Measurements from ENCODE around the gene ZXDC. TPM values are rescaled to one million over a fixed set of nuclear protein-coding genes. Genes with fewer than 3 reads are reported as not detected.

ZXDC gene
- total and polyA plus RNA-seq, 2 donors (not counting 1 experiment from before 2014, with no cell fraction given): 38.9 to 70.9 TPM

- no peaks in the 10 kb centered on the region for H3K4me1 ChIP-seq (ENCODE audit: control insufficient read depth in 2 of 2, insufficient read depth in 2 of 2, low read length in 2 of 2)
- no peaks in the 10 kb centered on the region for H3K9me3 Mint-ChIP-seq (ENCODE audit: insufficient read depth)
- H3K36me3 ChIP-seq (replicated peaks in 1 of 2; ENCODE audit: control extremely low read depth in 1 of 2, control insufficient read depth in 1 of 2, extremely low read depth in 1 of 2, insufficient read depth in 2 of 2, low read length in 1 of 2): no peaks in the 10 kb centered on the region
- POLR2A ChIA-PET: no interaction called here
- CTCF ChIA-PET: no interaction called here
- peaks cover 22% of the 10 kb centered on the region for H3K27me3 Mint-ChIP-seq
- no peak overlapping the region for H3K4me3 ChIP-seq (ENCODE audit: control extremely low read depth in 1 of 5, extremely low read depth in 1 of 5, insufficient read depth in 1 of 5, low read depth in 2 of 5, low read length in 4 of 5)
- H3K9me3 ChIP-seq (ENCODE audit: control extremely low read depth in 1 of 3, control insufficient read depth in 2 of 3, insufficient read depth in 1 of 3, low read length in 2 of 3): peaks cover 0 to 10% (median 0%) of the 10 kb centered on the region in 3 donors
- H3K9ac ChIP-seq (ENCODE audit: low read length): no peak overlapping the region
- H4K20me1 ChIP-seq (ENCODE audit: control insufficient read depth, insufficient read depth, low read length, poor library complexity, severe bottlenecking): no peaks in the 10 kb centered on the region
- ATAC-seq (ENCODE audit: low read depth): no peak
- TF ChIP-seq EZH2 (IDR thresholded peaks at IDR 0.05; ENCODE audit: borderline replicate concordance, insufficient read depth, low read depth, low read length, poor library complexity, severe bottlenecking): no peak
- TF ChIP-seq, protein P1, sequence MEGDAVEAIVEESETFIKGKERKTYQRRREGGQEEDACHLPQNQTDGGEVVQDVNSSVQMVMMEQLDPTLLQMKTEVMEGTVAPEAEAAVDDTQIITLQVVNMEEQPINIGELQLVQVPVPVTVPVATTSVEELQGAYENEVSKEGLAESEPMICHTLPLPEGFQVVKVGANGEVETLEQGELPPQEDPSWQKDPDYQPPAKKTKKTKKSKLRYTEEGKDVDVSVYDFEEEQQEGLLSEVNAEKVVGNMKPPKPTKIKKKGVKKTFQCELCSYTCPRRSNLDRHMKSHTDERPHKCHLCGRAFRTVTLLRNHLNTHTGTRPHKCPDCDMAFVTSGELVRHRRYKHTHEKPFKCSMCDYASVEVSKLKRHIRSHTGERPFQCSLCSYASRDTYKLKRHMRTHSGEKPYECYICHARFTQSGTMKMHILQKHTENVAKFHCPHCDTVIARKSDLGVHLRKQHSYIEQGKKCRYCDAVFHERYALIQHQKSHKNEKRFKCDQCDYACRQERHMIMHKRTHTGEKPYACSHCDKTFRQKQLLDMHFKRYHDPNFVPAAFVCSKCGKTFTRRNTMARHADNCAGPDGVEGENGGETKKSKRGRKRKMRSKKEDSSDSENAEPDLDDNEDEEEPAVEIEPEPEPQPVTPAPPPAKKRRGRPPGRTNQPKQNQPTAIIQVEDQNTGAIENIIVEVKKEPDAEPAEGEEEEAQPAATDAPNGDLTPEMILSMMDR (IDR thresholded peaks at IDR 0.05): no peak
- H3K27ac ChIP-seq (ENCODE audit: low read length in 2 of 2): no peak overlapping the region
- intact Hi-C loops (cut with micrococcal nuclease): no loop called here
- no peak overlapping the region for H3K4me2 ChIP-seq (replicated peaks; ENCODE audit: low read depth, low read length, poor library complexity, severe bottlenecking)
- no peak for DNase-seq
- H3K4me3 Mint-ChIP-seq: no peak overlapping the region
- H2AFZ ChIP-seq (ENCODE audit: insufficient read depth, low read depth, low read length, poor library complexity, severe bottlenecking): no peak overlapping the region
- no peaks in the 10 kb centered on the region for H3K79me2 ChIP-seq (ENCODE audit: control insufficient read depth, insufficient read depth, low read length)
- H3K4me1 Mint-ChIP-seq: no peaks in the 10 kb centered on the region
- 91% methylated on average over 11 of the region's 15 CpGs for WGBS (ENCODE audit: insufficient coverage)
- no peak overlapping the region for H3K27ac Mint-ChIP-seq
- H3K27me3 ChIP-seq (replicated peaks in 1 of 4; ENCODE audit: control extremely low read depth in 1 of 4, control insufficient read depth in 3 of 4, insufficient read depth in 4 of 4, low read length in 3 of 4): peaks cover 0 to 16% (median 1%) of the 10 kb centered on the region in 4 experiments
Observed at GRCh38 chr3:126406389-126407296, 69.0 kb downstream of the ZXDC start.

DNA sequence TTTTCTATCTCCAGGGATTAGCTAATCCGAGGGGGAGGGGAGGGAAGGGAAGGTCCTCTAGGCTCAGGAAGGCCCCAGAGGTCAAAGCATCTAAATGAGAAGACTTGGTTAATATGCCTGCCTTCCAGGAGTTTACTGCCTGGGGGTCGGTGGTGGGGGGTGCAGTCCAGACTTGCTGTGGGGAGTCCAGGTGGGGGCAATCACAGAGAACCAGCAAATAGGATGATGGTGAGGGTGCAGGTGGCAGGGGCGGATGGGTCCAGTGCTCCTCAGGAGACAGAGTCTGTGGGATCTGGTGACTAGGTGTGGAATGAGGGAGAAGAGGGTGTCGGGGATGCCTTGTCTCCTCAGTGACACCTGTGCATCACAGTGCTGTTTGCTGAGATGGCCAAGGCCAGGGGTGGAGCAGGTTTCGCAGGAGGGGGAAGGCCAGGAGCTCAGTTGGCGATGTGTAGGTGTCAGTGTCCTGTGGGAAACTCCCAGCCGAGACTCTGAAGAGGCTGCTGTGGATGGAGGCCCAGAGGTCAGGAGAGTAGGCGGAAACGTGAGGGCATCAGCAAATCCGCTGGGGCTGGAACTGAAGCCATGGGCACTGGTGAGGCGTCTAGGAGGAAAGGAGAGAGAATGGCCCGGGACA is 72.9 kb downstream of the ZXDC start:
- Mint-ChIP-seq H3K27ac (no peak overlapping the region), H3K4me3 (no peak overlapping the region), H3K27me3 (peaks cover 22% of the 10 kb centered on the region), H3K4me1 (peaks cover 5% of the 10 kb centered on the region), H3K9me3 (ENCODE audit: insufficient read depth) (peaks cover 8% of the 10 kb centered on the region)
- Histone ChIP-seq H3K27me3 (replicated peaks in 1 of 4; ENCODE audit: control extremely low read depth in 1 of 4, control insufficient read depth in 3 of 4, insufficient read depth in 4 of 4, low read length in 3 of 4) (peaks cover 0 to 16% (median 1%) of the 10 kb centered on the region in 4 experiments), H2AFZ (ENCODE audit: insufficient read depth, low read depth, low read length, poor library complexity, severe bottlenecking) (no peak overlapping the region), H3K9ac (ENCODE audit: low read length) (no peak overlapping the region), H3K36me3 (replicated peaks in 1 of 2; ENCODE audit: control extremely low read depth in 1 of 2, control insufficient read depth in 1 of 2, extremely low read depth in 1 of 2, insufficient read depth in 2 of 2, low read length in 1 of 2) (no peaks in the 10 kb centered on the region), H3K4me3 (ENCODE audit: control extremely low read depth in 1 of 5, extremely low read depth in 1 of 5, insufficient read depth in 1 of 5, low read depth in 2 of 5, low read length in 4 of 5) (no peak overlapping the region), H4K20me1 (ENCODE audit: control insufficient read depth, insufficient read depth, low read length, poor library complexity, severe bottlenecking) (no peaks in the 10 kb centered on the region), H3K4me2 (replicated peaks; ENCODE audit: low read depth, low read length, poor library complexity, severe bottlenecking) (no peak overlapping the region), H3K27ac (ENCODE audit: low read length in 2 of 2) (no peak overlapping the region), H3K79me2 (ENCODE audit: control insufficient read depth, insufficient read depth, low read length) (no peaks in the 10 kb centered on the region), H3K4me1 (ENCODE audit: control insufficient read depth in 2 of 2, insufficient read depth in 2 of 2, low read length in 2 of 2) (no peaks in the 10 kb centered on the region), H3K9me3 (ENCODE audit: control extremely low read depth in 1 of 3, control insufficient read depth in 2 of 3, insufficient read depth in 1 of 3, low read length in 2 of 3) (peaks cover 0 to 37% (median 9%) of the 10 kb centered on the region in 3 donors)
- ATAC-seq (ENCODE audit: low read depth) (no peak), DNase-seq (no peak)
- POLR2A ChIA-PET: no interaction called here
- CTCF ChIA-PET: no interaction called here
- intact Hi-C loops (cut with micrococcal nuclease): no loop called here
- no peak for TF ChIP-seq EZH2 (IDR thresholded peaks at IDR 0.05; ENCODE audit: borderline replicate concordance, insufficient read depth, low read depth, low read length, poor library complexity, severe bottlenecking)
- TF ChIP-seq, protein P1 (IDR thresholded peaks at IDR 0.05): no peak
- whole genome bisulfite sequencing (ENCODE audit: insufficient coverage): 88% methylated on average over 12 of the region's 12 CpGs
